Heart left ventricle (tissue), 16 donors: ENCODE data around the gene RITA1. TPM values are rescaled to one million over a fixed set of nuclear protein-coding genes. Genes with fewer than 3 reads are reported as not detected.

Experiments used
- ATAC-seq, 4 donors: fragments of 200-7000 bp; cut with Tn5 transposase; one replicate each; pipeline ENCODE4 v1.9.1; 2020 to 2022; ENCODE audit warnings: moderate library complexity in 4 of 4, mild to moderate bottlenecking in 3 of 4, moderate number of reproducible peaks in 1 of 4
- DNase-seq, 5 donors: peaks; one replicate each; pipeline ENCODE4 v3.0.0-alpha.2; 2020
- H3K27ac ChIP-seq, 12 donors: fragments of 200-600 bp; sonication (generic) in 4 of 12; one replicate each; pipeline versions ENCODE4 v1.5.0 to v1.8.0; 2016 to 2022; ENCODE audit warnings: mild to moderate bottlenecking in 2 of 12
- H3K27me3 ChIP-seq, 9 donors: fragments of 200-600 bp; sonication (generic) in 2 of 9; one replicate each; pipeline versions ENCODE4 v1.5.1 to v1.8.0; 2016 to 2022; ENCODE audit warnings: mild to moderate bottlenecking in 3 of 9
- H3K36me3 ChIP-seq, 9 donors: fragments of 200-600 bp; sonication (generic) in 2 of 9; one replicate each; pipeline versions ENCODE4 v1.5.0 to v1.8.0; 2018 to 2022; ENCODE audit warnings: mild to moderate bottlenecking in 2 of 9
- H3K4me1 ChIP-seq, 12 donors: fragments of 200-600 bp; sonication (generic) in 4 of 12; one replicate each; pipeline versions ENCODE4 v1.5.0 to v1.8.0; 2016 to 2022; ENCODE audit warnings: mild to moderate bottlenecking in 3 of 12
- H3K4me3 ChIP-seq, 12 donors: fragments of 200-600 bp; sonication (generic) in 4 of 12; one replicate each; pipeline versions ENCODE4 v1.5.0 to v1.8.0; 2017 to 2022; ENCODE audit warnings: mild to moderate bottlenecking in 9 of 12, moderate library complexity in 4 of 12
- H3K9me3 ChIP-seq, 12 donors: fragments of 200-600 bp; sonication (generic) in 4 of 12; one replicate each; pipeline versions ENCODE4 v1.5.0 to v1.8.0; 2016 to 2022; ENCODE audit warnings: mild to moderate bottlenecking in 1 of 12
- CTCF ChIP-seq, 12 donors: fragments of 200-600 bp; sonication (generic) in 4 of 12; IDR thresholded peaks; one replicate each; pipeline versions ENCODE4 v1.5.0 to v1.8.0; 2018 to 2022; ENCODE audit warnings: antibody characterized with exemption in 12 of 12, mild to moderate bottlenecking in 5 of 12
- POLR2A ChIP-seq, 2 donors: fragments of 450-650 bp; IDR thresholded peaks; one replicate each; pipeline ENCODE4 v1.6.1; 2017; ENCODE audit warnings: antibody characterized with exemption in 2 of 2, mild to moderate bottlenecking in 2 of 2, moderate library complexity in 2 of 2
- WGBS, 4 donors: extraction: QIAGEN DNeasy Blood & Tissue Kit in 2 of 4; methylation state at CpG; one replicate each; pipeline versions ENCODE4 v1.1.5 to v1.1.7; 2013 to 2018; 5-methylcytosine and 5-hydroxymethylcytosine counted together
- intact Hi-C, 10 donors: fragments of 100-400 bp; cut with DNase I; formaldehyde crosslinking; loops; one replicate each; pipeline versions ENCODE4 v1.11.1 to v1.14.2; 2022
- polyA plus RNA-seq, 2 donors: library from polyadenylated mRNA; stranded (reverse); fragments of 200-250 nt; gene quantifications; one replicate each; pipeline ENCODE4 v1.2.3, GENCODE V29; 2013
- total RNA-seq, 9 donors: library from RNA; depleted of rRNA in 2 of 9; stranded (reverse); fragments of >200 nt in 2 of 9; fragmentation: NEBNext Ultra II Directional in 3 of 9; extraction: Animal tissue kit (Norgen Biotek cat#: 25700) in 3 of 9; gene quantifications; one replicate each; pipeline versions ENCODE4 v1.1.0 to v1.2.4, GENCODE V29; 2016 to 2023
- donor health status: ischemic (EF 13 %, LVEDD 7.1; RV severe dilation, severe dysfunction).
- donor health status: healthy with polysubstance abuse.
- donor health status: DM: no; HTN: yes; CAD: no.
- donor health status: DM: no; HTN: no; CAD: no.
- donor health status: ischemic (EF 25% LVEDD 6.9; RV normal size, moderate dysfunction).
- donor health status: ischemic (EF 25% LVEDD 5.7; RV mildly dilated, moderate dysfunction).
- donor health status: healthy.
- donor health status: DM: yes; HTN: yes; CAD: no.
- donor health status: ischemic (EF 35%, LVEDD 5.7; RV mildly dilated, moderate dysfunction).
- donor health status: nonischemic (EF 11% LVEDD 7.7; RV severe dilation, severe dysfunction).
- donor health status: DM: yes; HTN: yes; CAD: no.
- donor health status: PGD.
- donor health status: ischemic (EF 29% LVEDD 5.4; RV normal size, mild dysfunction).
- donor health status: nonischemic (EF 23%, LVEDD 6.1; RV moderate dilation, normal function).

The RITA1 gene
- total and polyA plus RNA-seq, 11 donors, result 10.4 to 30.7 (median 14.7) TPM

- DNase-seq (peak in 1 of 5 donors; percentile 32), ATAC-seq (no peak)
- peak overlapping the region; percentile 60 to 94 (median 88) for H3K27ac ChIP-seq
- H3K4me3 ChIP-seq, result peak overlapping the region in 1 of 12 donors; percentile 20
- H3K27me3 ChIP-seq, result no peaks in the 10 kb centered on the region
- WGBS, 4 donors, result 69 to 82% (median 80%) methylated on average over 14 to 18 of the region's 18 CpGs
- no peak for TF ChIP-seq POLR2A (IDR thresholded peaks at IDR 0.05)
- no peak for TF ChIP-seq CTCF (IDR thresholded peaks at IDR 0.05)
- H3K9me3 ChIP-seq, result no peaks in the 10 kb centered on the region
- H3K36me3 ChIP-seq, result peaks cover 0 to 86% (median 76%) of the 10 kb centered on the region in 9 donors
- intact Hi-C loops, result loop anchor here in 1 of 10 donors (5.0 kb wide), 1 partner anchor 65 kb away; no protein-coding TSS in a partner anchor
- peaks cover 6 to 99% (median 91%) of the 10 kb centered on the region in 12 donors for H3K4me1 ChIP-seq
These were observed 46.7 kb downstream of the RITA1 start for GRCh38 chr12:113232089-113232839.

- Histone ChIP-seq H3K4me1 (peaks cover 6 to 99% (median 91%) of the 10 kb centered on the region in 12 donors), H3K4me3 (peak overlapping the region in 1 of 12 donors; percentile 20), H3K27me3 (no peaks in the 10 kb centered on the region), H3K9me3 (no peaks in the 10 kb centered on the region), H3K27ac (peak overlapping the region; percentile 60 to 94 (median 88)), H3K36me3 (peaks cover 0 to 84% (median 69%) of the 10 kb centered on the region in 9 donors)
- 51 to 75% (median 57%) methylated on average over 18 to 25 of the region's 25 CpGs for WGBS, 4 donors
- intact Hi-C loops, result loop anchor here in 1 of 10 donors (5.0 kb wide), 1 partner anchor 64 kb away; no protein-coding TSS in a partner anchor
- peak in 3 of 4 donors; percentile 56 to 66 (median 60) for ATAC-seq
- no peak for TF ChIP-seq CTCF (IDR thresholded peaks at IDR 0.05)
- TF ChIP-seq POLR2A (IDR thresholded peaks at IDR 0.05), result peak in 1 of 2 donors; percentile 24
- peak; percentile 58 to 75 (median 70) for DNase-seq
These were observed 47.5 kb downstream of the RITA1 start for GRCh38 chr12:113232840-113233585.

GRCh38 chr12:113233967-113234366 is 48.4 kb downstream of the RITA1 start:
- ATAC-seq, result no peak
- intact Hi-C loops, result loop anchor here in 1 of 10 donors (5.0 kb wide), 1 partner anchor 63 kb away; no protein-coding TSS in a partner anchor
- no peak overlapping the region for H3K4me3 ChIP-seq

More at GRCh38 chr12:113233967-113234366, 48.4 kb downstream of the RITA1 start:
- Histone ChIP-seq H3K4me1 (peaks cover 6 to 99% (median 91%) of the 10 kb centered on the region in 12 donors), H3K36me3 (peaks cover 0 to 84% (median 68%) of the 10 kb centered on the region in 9 donors), H3K27ac (peak overlapping the region in 11 of 12 donors; percentile 77 to 94 (median 88)), H3K27me3 (no peaks in the 10 kb centered on the region), H3K9me3 (no peaks in the 10 kb centered on the region)
- 72 to 84% (median 81%) methylated on average over 4 of the region's 4 CpGs for WGBS, 4 donors
- TF ChIP-seq POLR2A (IDR thresholded peaks at IDR 0.05) (no peak), CTCF (IDR thresholded peaks at IDR 0.05) (no peak)
- DNase-seq, result no peak
